Activated CD8-positive, alpha-beta memory T cell treated with anti-CD3 and anti-CD28 coated beads, Interleukin-2, amount 50 U/mL, for 24 hours (primary cell): Measurements from ENCODE around the gene CYP2A7.
"Not testable (repeated sequence)": the region's sequence is repeated elsewhere in the genome, so short reads cannot be mapped to it uniquely, and the experiment has no call there.

Experiments
- DNase-seq: peaks from one replicate; pipeline ENCODE4 v3.0.0-alpha.2; 2020; ENCODE audit errors: extremely low read depth

CYP2A7 gene

GRCh38 chr19:40899964-40900363, 17.9 kb upstream of the CYP2A7 start:
- DNase-seq: not testable (repeated sequence)

GRCh38 chr19:40896843-40897789, 15.1 kb upstream of the CYP2A7 start:
- not testable (repeated sequence) for DNase-seq

GRCh38 chr19:40896418-40896796, 14.4 kb upstream of the CYP2A7 start:
- no peak for DNase-seq

- no peak for DNase-seq
These were observed 11.1 kb upstream of the CYP2A7 start for GRCh38 chr19:40893112-40893511.

- no peak for DNase-seq
These were observed 7.3 kb upstream of the CYP2A7 start for GRCh38 chr19:40889366-40889765.

- DNase-seq: no peak
These were observed 6.2 kb upstream of the CYP2A7 start for GRCh38 chr19:40888191-40888590.

- DNase-seq: not testable (repeated sequence)
These were observed 2.3 kb upstream of the CYP2A7 start for GRCh38 chr19:40884187-40884931.

- DNase-seq: not testable (repeated sequence)
These were observed 2.7 kb downstream of the CYP2A7 start for GRCh38 chr19:40879349-40879748.

- peak; percentile 75 for DNase-seq
These were observed 6.5 kb downstream of the CYP2A7 start for GRCh38 chr19:40875526-40875951.

- not testable (repeated sequence) for DNase-seq
These were observed 7.2 kb downstream of the CYP2A7 start for GRCh38 chr19:40874874-40875273.

- not testable (repeated sequence) for DNase-seq
These were observed 8.2 kb downstream of the CYP2A7 start for GRCh38 chr19:40873873-40874272.

GRCh38 chr19:40872209-40872608, 9.8 kb downstream of the CYP2A7 start:
- no peak for DNase-seq

- DNase-seq: no peak
These were observed 14.3 kb downstream of the CYP2A7 start for GRCh38 chr19:40867701-40868100.

GRCh38 chr19:40864739-40865496, 17.1 kb downstream of the CYP2A7 start:
- not testable (repeated sequence) for DNase-seq

GRCh38 chr19:40862785-40863184, 19.2 kb downstream of the CYP2A7 start:
- DNase-seq: no peak

GRCh38 chr19:40862333-40862732, 19.7 kb downstream of the CYP2A7 start:
- no peak for DNase-seq

GRCh38 chr19:40858109-40858508, 23.9 kb downstream of the CYP2A7 start:
- DNase-seq: no peak

- DNase-seq: not testable (repeated sequence)
These were observed 29.4 kb downstream of the CYP2A7 start for GRCh38 chr19:40852467-40853152.

- not testable (repeated sequence) for DNase-seq
These were observed 31.8 kb downstream of the CYP2A7 start, which contains the start of gene CYP2A6 for GRCh38 chr19:40850277-40850676. Gene CYP2A6 (minus strand): TSS chr19:40850447. CDS start chr19:40850426, 21 bp downstream.

GRCh38 chr19:40846722-40847121, 35.3 kb downstream of the CYP2A7 start:
- DNase-seq: not testable (repeated sequence)

- peak; percentile 40 for DNase-seq
These were observed 38.4 kb downstream of the CYP2A7 start for GRCh38 chr19:40843653-40844052.
